Keratinocyte (primary cell): ENCODE results near the gene GLIS2. TPM values are rescaled to one million over a fixed set of nuclear protein-coding genes. Genes with fewer than 3 reads are reported as not detected.

Experiments
- DNase-seq: peaks from one replicate; pipeline ENCODE4 v3.0.0-alpha.2; 2011; ENCODE audit warnings: low read depth, missing footprints, low spot score
- FAIRE-seq: peaks from 2 replicates; lab custom pipeline; 2011; peaks lifted over from hg19 to GRCh38; lab: Jason Lieb, UNC
- H2AFZ ChIP-seq: 2 replicates; pipeline ENCODE4 v1.6.0; 2012; ENCODE audit warnings: low read length, control low read depth, inconsistent platforms; ENCODE audit not compliant: control insufficient read depth
- H3K27ac ChIP-seq: 2 replicates; pipeline ENCODE4 v1.5.1; 2011; ENCODE audit warnings: low read length; ENCODE audit not compliant: control insufficient read depth, insufficient read depth
- H3K27me3 ChIP-seq: 3 replicates; pipeline ENCODE4 v1.6.0; 2011; ENCODE audit warnings: low read length; ENCODE audit not compliant: control insufficient read depth, insufficient read depth; ENCODE audit errors: extremely low read depth
- H3K36me3 ChIP-seq, 2 experiments: 2 replicates in 1 of 2; 3 replicates in 1 of 2; pipeline ENCODE4 v1.5.1; 2011; ENCODE audit warnings: low read length in 2 of 2, mild to moderate bottlenecking in 1 of 2; ENCODE audit not compliant: control insufficient read depth in 2 of 2, insufficient read depth in 2 of 2; ENCODE audit errors: extremely low read depth in 1 of 2
- H3K4me1 ChIP-seq: 3 replicates; pipeline ENCODE4 v1.5.1; 2011; ENCODE audit warnings: low read length; ENCODE audit not compliant: control insufficient read depth, insufficient read depth; ENCODE audit errors: extremely low read depth
- H3K4me2 ChIP-seq: 3 replicates; pipeline ENCODE4 v1.6.0; 2011; ENCODE audit warnings: low read depth, low read length; ENCODE audit not compliant: control insufficient read depth, insufficient read depth; ENCODE audit errors: extremely low read depth
- H3K4me3 ChIP-seq, 3 experiments: fragments of 200-600 bp in 1 of 3; sonication (generic) in 1 of 3; 2 replicates in 2 of 3; 3 replicates in 1 of 3; pipeline ENCODE4 v1.5.1; 2011 to 2016; ENCODE audit warnings: low read length in 3 of 3, mild to moderate bottlenecking in 3 of 3, control low read depth in 2 of 3, inconsistent platforms in 1 of 3, low read depth in 1 of 3, mixed read lengths in 1 of 3, mixed run types in 1 of 3, moderate library complexity in 1 of 3; ENCODE audit not compliant: control insufficient read depth in 2 of 3, insufficient read depth in 2 of 3; ENCODE audit errors: extremely low read depth in 1 of 3
- H3K79me2 ChIP-seq: 2 replicates; pipeline ENCODE4 v1.6.0; 2012; ENCODE audit warnings: low read length; ENCODE audit not compliant: control insufficient read depth, insufficient read depth
- H3K9ac ChIP-seq: 3 replicates; pipeline ENCODE4 v1.6.0; 2011; ENCODE audit warnings: low read length; ENCODE audit not compliant: control insufficient read depth, insufficient read depth; ENCODE audit errors: extremely low read depth
- H3K9me1 ChIP-seq: 3 replicates; pipeline ENCODE4 v1.6.0; 2011; ENCODE audit warnings: low read length; ENCODE audit not compliant: control insufficient read depth, insufficient read depth; ENCODE audit errors: extremely low read depth
- H3K9me3 ChIP-seq: 2 replicates; pipeline ENCODE4 v1.5.1; 2012; ENCODE audit warnings: low read depth, low read length; ENCODE audit not compliant: control insufficient read depth
- H4K20me1 ChIP-seq: 3 replicates; pipeline ENCODE4 v1.6.0; 2011; ENCODE audit warnings: low read length; ENCODE audit not compliant: control insufficient read depth, insufficient read depth; ENCODE audit errors: extremely low read depth
- EZH2 ChIP-seq: IDR thresholded peaks from one replicate; pipeline ENCODE4 v1.6.1; 2012; ENCODE audit warnings: inconsistent platforms, mild to moderate bottlenecking, low read length, moderate library complexity
- dilution Hi-C: fragments of 300-500 bp; cut with MboI; formaldehyde crosslinking; loops from one replicate; pipeline ENCODE4 v1.7.0; 2020; ENCODE audit warnings: low sequenced_read_pairs; ENCODE audit not compliant: extremely low pct_ligation_motif_present
- polyA plus RNA-seq, 5 experiments: library from polyadenylated mRNA; depleted of rRNA in 3 of 5; stranded (reverse) in 3 of 5; stranded (forward) in 1 of 5; unstranded in 1 of 5; fragments of >200 nt; gene quantifications; 1 replicate in 1 of 5; 2 replicates in 3 of 5; 3 replicates in 1 of 5; pipeline versions ENCODE4 v1.2.1 to v1.2.3, GENCODE V29; 2011 to 2012; ENCODE audit warnings: missing spikeins in 2 of 5, low read depth in 1 of 5, low replicate concordance in 1 of 5
- TF ChIP-seq, protein P1 (sequence below), 3 experiments: IDR thresholded peaks in 1 of 3; conservative IDR thresholded peaks in 1 of 3; optimal IDR thresholded peaks in 1 of 3; 2 replicates in 2 of 3; 3 replicates in 1 of 3; pipeline versions ENCODE3 to v1.5.1; 2011; ENCODE audit warnings: low read length in 3 of 3, mild to moderate bottlenecking in 3 of 3, moderate library complexity in 2 of 3, control low read depth in 1 of 3, inconsistent platforms in 1 of 3; ENCODE audit not compliant: insufficient read depth in 2 of 3; ENCODE audit errors: extremely low read depth in 1 of 3

GLIS2 gene
- polyA plus RNA-seq, 1 donor (not counting 4 experiments of a cell fraction or from before 2014, with no cell fraction given) = 0.63 TPM

DNA sequence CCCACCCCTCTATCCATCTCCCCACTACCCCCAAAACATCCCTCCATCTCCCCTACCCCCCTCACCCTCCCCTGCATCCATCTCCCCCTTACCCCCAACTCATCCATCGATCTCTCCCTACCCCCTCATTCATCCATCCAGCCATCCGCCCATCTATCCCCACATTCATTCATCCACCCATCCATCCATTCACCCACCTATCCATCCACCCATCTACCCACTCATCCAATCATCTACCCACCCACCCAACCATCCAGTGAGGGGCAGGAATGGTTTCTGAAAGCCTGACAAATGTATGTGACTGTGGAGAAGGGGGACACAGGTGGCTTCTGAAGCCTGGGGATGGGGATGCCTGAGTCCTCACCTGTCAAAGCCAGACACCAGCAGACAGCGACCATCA lies 44.0 kb downstream of the GLIS2 start:
- Histone ChIP-seq H3K9me1 (no peaks in the 10 kb centered on the region), H2AFZ (no peak overlapping the region), H3K9me3 (no peaks in the 10 kb centered on the region), H3K4me3 (no peak overlapping the region), H3K27me3 (no peaks in the 10 kb centered on the region), H3K4me1 (no peaks in the 10 kb centered on the region), H3K79me2 (no peaks in the 10 kb centered on the region), H3K4me2 (no peak overlapping the region), H4K20me1 (no peaks in the 10 kb centered on the region), H3K27ac (no peak overlapping the region), H3K36me3 (peaks cover 5 to 23% of the 10 kb centered on the region in 2 experiments), H3K9ac (no peak overlapping the region)
- DNase-seq (no peak), FAIRE-seq (no peak)
- dilution Hi-C loops = no loop called here
- TF ChIP-seq EZH2 = no peak
- TF ChIP-seq, protein P1, sequence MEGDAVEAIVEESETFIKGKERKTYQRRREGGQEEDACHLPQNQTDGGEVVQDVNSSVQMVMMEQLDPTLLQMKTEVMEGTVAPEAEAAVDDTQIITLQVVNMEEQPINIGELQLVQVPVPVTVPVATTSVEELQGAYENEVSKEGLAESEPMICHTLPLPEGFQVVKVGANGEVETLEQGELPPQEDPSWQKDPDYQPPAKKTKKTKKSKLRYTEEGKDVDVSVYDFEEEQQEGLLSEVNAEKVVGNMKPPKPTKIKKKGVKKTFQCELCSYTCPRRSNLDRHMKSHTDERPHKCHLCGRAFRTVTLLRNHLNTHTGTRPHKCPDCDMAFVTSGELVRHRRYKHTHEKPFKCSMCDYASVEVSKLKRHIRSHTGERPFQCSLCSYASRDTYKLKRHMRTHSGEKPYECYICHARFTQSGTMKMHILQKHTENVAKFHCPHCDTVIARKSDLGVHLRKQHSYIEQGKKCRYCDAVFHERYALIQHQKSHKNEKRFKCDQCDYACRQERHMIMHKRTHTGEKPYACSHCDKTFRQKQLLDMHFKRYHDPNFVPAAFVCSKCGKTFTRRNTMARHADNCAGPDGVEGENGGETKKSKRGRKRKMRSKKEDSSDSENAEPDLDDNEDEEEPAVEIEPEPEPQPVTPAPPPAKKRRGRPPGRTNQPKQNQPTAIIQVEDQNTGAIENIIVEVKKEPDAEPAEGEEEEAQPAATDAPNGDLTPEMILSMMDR (optimal IDR thresholded peaks at IDR 0.05 in 1 of 3, IDR thresholded peaks at IDR 0.05 in 1 of 3, conservative IDR thresholded peaks at IDR 0.05 in 1 of 3; ENCODE audit: extremely low read depth in 1 of 3, insufficient read depth in 2 of 3, low read length in 3 of 3) = no peak

DNA sequence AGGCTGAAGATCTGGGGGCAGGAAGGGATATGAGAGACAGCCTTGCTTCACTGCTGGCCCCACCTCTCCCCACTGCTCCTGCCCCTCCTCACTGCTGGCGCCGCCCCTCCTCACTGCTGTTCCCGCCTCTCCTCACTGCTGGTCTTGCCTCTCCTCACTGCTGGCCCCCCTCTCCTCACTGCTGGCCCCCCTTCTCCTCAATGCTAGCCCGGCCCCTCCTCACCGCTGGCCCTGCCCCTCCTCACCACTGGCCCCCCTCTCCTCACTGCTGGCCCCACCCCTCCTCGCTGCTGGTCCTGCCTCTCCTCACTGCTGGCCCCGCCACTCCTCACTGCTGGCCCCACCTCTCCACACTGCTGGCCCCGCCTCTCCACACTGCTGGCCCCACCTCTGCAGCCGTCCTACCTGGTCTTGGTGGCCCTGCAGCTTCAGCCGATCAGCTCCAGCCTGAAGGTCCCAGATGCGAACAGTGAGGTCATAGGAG lies 44.7 kb downstream of the GLIS2 start:
- Histone ChIP-seq H3K4me3 (no peak overlapping the region), H3K4me1 (no peaks in the 10 kb centered on the region), H3K27ac (no peak overlapping the region), H3K9me1 (no peaks in the 10 kb centered on the region), H3K27me3 (no peaks in the 10 kb centered on the region), H3K36me3 (peaks cover 5 to 23% of the 10 kb centered on the region in 2 experiments), H3K4me2 (no peak overlapping the region), H3K79me2 (no peaks in the 10 kb centered on the region), H2AFZ (no peak overlapping the region), H4K20me1 (no peaks in the 10 kb centered on the region), H3K9ac (no peak overlapping the region), H3K9me3 (no peaks in the 10 kb centered on the region)
- TF ChIP-seq EZH2 = no peak
- TF ChIP-seq, protein P1 (optimal IDR thresholded peaks at IDR 0.05 in 1 of 3, IDR thresholded peaks at IDR 0.05 in 1 of 3, conservative IDR thresholded peaks at IDR 0.05 in 1 of 3; ENCODE audit: extremely low read depth in 1 of 3, insufficient read depth in 2 of 3, low read length in 3 of 3) = no peak
- dilution Hi-C loops = no loop called here
- no peak for DNase-seq
- no peak for FAIRE-seq
